GM20000 (cell line): Measurements from ENCODE around the gene TMEM131.

Source experiments
- DNase-seq: peaks from one replicate; pipeline ENCODE4 v3.0.0; 2012; ENCODE audit warnings: low spot score
- TF ChIP-seq, protein P1 (sequence below): IDR thresholded peaks from 2 replicates; pipeline ENCODE4 v1.5.1; 2012; ENCODE audit warnings: mild to moderate bottlenecking, control low read depth; ENCODE audit errors: extremely low read depth, missing control alignments

TMEM131 gene

DNA sequence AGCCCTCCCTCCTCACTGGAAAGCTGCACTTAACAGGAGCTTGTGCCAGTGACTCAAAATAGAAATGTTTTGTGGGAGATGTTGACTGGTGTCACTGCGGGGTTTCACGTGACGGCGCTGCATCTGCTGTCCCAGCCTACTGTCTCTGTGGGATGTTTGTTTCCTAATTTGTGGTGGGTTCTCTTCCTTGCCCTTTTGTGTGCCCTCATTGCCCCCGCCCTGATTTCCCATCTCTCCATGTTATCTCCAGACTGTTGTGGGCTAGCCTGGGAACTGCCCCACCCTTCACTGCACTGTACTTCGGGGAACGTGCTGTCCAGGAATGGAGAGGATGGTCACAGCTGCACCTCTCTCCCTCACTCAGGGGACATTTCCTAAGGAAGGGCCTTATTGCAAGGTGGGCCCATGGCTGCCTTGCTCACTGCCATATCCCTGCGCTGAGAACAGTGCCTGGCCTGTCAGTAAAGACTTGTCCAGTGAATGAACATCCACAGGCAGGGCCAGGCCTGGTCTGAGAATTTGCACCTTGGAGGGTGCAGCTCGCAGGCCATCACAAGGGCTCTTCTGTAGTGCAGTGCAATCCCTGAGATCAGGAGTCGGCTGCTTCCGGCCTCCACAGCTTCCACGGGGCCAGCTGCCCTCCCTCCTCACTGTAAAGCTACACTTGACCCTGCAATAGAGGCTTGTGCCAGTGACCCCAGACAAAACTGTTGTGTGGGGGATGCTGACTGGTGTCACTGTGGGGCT, 264.3 kb downstream of the TMEM131 start:
- TF ChIP-seq, protein P1, sequence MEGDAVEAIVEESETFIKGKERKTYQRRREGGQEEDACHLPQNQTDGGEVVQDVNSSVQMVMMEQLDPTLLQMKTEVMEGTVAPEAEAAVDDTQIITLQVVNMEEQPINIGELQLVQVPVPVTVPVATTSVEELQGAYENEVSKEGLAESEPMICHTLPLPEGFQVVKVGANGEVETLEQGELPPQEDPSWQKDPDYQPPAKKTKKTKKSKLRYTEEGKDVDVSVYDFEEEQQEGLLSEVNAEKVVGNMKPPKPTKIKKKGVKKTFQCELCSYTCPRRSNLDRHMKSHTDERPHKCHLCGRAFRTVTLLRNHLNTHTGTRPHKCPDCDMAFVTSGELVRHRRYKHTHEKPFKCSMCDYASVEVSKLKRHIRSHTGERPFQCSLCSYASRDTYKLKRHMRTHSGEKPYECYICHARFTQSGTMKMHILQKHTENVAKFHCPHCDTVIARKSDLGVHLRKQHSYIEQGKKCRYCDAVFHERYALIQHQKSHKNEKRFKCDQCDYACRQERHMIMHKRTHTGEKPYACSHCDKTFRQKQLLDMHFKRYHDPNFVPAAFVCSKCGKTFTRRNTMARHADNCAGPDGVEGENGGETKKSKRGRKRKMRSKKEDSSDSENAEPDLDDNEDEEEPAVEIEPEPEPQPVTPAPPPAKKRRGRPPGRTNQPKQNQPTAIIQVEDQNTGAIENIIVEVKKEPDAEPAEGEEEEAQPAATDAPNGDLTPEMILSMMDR: no peak
- DNase-seq: no peak

- DNase-seq: no peak
- TF ChIP-seq, protein P1: no peak
Observed at GRCh38 chr2:97730245-97730644, 265.5 kb downstream of the TMEM131 start.

- DNase-seq: no peak
- TF ChIP-seq, protein P1: no peak
Observed at GRCh38 chr2:97728091-97728731, 267.5 kb downstream of the TMEM131 start.

GRCh38 chr2:97727296-97727695, 268.5 kb downstream of the TMEM131 start:
- TF ChIP-seq, protein P1: no peak
- DNase-seq: no peak

DNA sequence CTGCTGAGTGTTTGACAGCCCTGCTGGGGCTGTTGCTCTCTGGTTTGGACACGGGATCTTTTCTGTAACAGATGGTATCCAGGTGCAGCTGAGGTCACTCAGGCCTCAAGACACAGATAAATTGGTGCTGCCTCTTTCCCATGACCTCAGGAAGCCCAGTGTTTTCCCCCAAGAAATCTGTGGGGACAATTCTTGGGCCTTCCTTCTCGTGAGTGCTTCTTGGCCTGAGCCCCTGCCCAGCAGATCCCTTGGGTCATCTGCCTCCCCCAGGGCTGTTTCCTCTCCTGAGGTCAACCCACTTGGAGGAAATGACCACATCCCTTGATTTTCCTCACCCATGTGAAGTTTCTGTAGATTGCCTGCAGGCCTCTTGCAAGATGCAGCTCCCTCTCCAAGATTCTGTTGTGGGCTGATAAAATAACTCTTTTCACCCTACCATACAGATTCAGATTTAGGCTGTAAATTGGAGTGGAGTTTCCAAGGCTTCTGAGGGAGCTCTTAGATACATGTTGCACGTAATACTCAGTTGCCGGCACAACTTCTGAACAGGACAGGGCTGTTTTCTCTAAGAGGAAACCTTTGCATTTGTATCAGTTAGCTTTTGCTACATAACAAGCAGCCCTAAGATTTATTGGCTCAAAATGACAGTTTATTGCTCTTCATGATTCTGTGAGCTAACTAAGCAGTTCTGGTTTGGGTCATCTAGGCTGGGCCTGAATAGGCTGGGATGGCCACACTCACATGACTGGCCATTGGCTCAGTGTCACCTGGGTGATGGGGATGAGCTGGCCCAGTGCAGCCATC, 269.3 kb downstream of the TMEM131 start:
- no peak for DNase-seq
- TF ChIP-seq, protein P1: no peak

DNA sequence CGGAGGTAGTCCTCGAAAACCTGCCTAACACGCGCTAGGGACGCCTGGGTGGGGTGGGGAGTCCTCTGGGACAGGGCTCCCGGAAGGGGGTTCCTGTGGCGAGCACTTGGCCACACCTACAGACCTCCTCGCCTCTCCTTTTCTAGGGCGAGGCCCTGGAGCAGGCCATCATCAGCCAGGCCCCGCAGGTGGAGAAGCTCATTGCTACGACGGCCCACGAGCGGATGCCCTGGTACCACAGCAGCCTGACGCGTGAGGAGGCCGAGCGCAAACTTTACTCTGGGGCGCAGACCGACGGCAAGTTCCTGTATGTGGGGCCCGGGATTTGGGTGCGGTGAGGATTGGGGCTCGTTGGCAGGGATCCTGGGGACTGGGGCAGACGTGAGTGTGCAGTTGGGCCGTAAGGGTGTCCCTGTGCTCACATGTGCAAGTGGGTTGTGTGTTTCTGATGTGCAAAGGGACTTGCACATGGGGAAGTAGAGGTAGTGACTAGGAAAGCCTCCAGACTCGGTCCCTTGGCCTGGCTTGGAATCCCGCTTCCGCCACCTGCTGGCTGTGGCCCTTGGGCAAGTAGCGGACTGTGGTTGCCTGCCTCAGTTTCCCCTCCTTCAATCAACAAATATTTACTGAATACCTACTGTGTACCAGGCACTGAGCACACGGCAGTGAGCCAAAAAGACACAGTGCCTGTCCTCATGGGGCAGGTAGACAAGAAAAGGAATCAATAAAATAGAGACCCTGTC, 270.6 kb downstream of the TMEM131 start:
- TF ChIP-seq, protein P1: no peak
- no peak for DNase-seq
